ENCODE data around the gene TANC1.

TANC1 gene

GRCh38 chr2:159187106-159187505, 218.7 kb downstream of the TANC1 start:
- Histone ChIP-seq H3K9me2 (replicated peaks; ENCODE audit: low read depth, low read length) (no peaks in the 10 kb centered on the region), H3K27me3 (ENCODE audit: insufficient read depth, low read length, poor library complexity, severe bottlenecking) (no peaks in the 10 kb centered on the region), H3K4me1 (ENCODE audit: insufficient read depth, low read length, poor library complexity, severe bottlenecking) (no peaks in the 10 kb centered on the region), H2AFZ (ENCODE audit: low read length) (no peak overlapping the region), H3K4me2 (ENCODE audit: low read depth, low read length, poor library complexity, severe bottlenecking) (no peak overlapping the region), H3K9ac (ENCODE audit: low read depth, low read length, poor library complexity, severe bottlenecking) (no peak overlapping the region), H3K9me3 (ENCODE audit: insufficient read depth, low read depth, low read length) (no peaks in the 10 kb centered on the region), H3K36me3 (ENCODE audit: insufficient read depth, low read length) (no peaks in the 10 kb centered on the region), H4K20me1 (ENCODE audit: insufficient read depth, low read length, poor library complexity, severe bottlenecking) (no peaks in the 10 kb centered on the region), H3K4me3 (ENCODE audit: low read length, poor library complexity, severe bottlenecking) (no peak overlapping the region), H3K79me2 (ENCODE audit: insufficient read depth, low read length) (no peaks in the 10 kb centered on the region), H3F3A (ENCODE audit: low read depth) (no peaks in the 10 kb centered on the region)
- TF ChIP-seq EZH2phosphoT487 (IDR thresholded peaks at IDR 0.05; ENCODE audit: borderline replicate concordance): no peak
- TF ChIP-seq CTCF (conservative IDR thresholded peaks at IDR 0.05; ENCODE audit: low read length): no peak

- no peak overlapping the region for H3K9ac ChIP-seq (ENCODE audit: low read depth, low read length, poor library complexity, severe bottlenecking)
- H3K9me3 ChIP-seq (ENCODE audit: insufficient read depth, low read depth, low read length): no peaks in the 10 kb centered on the region
- H3K4me3 ChIP-seq (ENCODE audit: low read length, poor library complexity, severe bottlenecking): no peak overlapping the region
- no peaks in the 10 kb centered on the region for H3F3A ChIP-seq (ENCODE audit: low read depth)
- H3K79me2 ChIP-seq (ENCODE audit: insufficient read depth, low read length): no peaks in the 10 kb centered on the region
- no peaks in the 10 kb centered on the region for H3K27me3 ChIP-seq (ENCODE audit: insufficient read depth, low read length, poor library complexity, severe bottlenecking)
- no peak for TF ChIP-seq EZH2phosphoT487 (IDR thresholded peaks at IDR 0.05; ENCODE audit: borderline replicate concordance)
- no peak for TF ChIP-seq CTCF (conservative IDR thresholded peaks at IDR 0.05; ENCODE audit: low read length)
- H3K4me1 ChIP-seq (ENCODE audit: insufficient read depth, low read length, poor library complexity, severe bottlenecking): no peaks in the 10 kb centered on the region
- H3K9me2 ChIP-seq (replicated peaks; ENCODE audit: low read depth, low read length): no peaks in the 10 kb centered on the region
- H3K4me2 ChIP-seq (ENCODE audit: low read depth, low read length, poor library complexity, severe bottlenecking): no peak overlapping the region
- no peak overlapping the region for H2AFZ ChIP-seq (ENCODE audit: low read length)
- H4K20me1 ChIP-seq (ENCODE audit: insufficient read depth, low read length, poor library complexity, severe bottlenecking): no peaks in the 10 kb centered on the region
- no peaks in the 10 kb centered on the region for H3K36me3 ChIP-seq (ENCODE audit: insufficient read depth, low read length)
These were observed 220.0 kb downstream of the TANC1 start for GRCh38 chr2:159188449-159188848.

DNA sequence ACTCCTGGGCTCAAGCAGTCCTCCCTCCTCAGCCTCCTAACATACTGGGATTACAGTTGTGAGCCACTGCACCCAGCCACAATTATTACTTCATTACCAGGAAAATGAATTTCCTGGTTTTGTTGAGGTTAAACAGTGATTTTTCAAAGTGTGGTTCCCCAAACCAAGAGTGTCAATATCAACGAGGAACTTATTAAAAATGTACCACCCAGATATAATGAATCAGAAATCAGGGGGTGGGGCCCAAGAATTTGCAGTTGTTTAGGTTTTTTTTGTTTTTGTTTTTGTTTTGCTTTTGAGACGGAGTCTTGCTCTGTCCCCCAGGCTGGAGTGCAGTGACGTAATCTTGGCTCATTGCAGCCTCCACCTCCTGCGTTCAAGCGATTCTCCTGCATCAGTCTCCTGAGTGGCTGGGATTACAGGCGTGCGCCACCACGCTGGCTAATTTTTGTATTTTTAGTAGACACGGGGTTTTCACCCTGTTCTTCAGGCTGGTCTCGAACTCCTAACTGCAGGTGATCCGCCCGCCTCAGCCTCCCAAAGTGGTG, 224.0 kb downstream of the TANC1 start:
- Histone ChIP-seq H3K4me1 (ENCODE audit: insufficient read depth, low read length, poor library complexity, severe bottlenecking) (no peaks in the 10 kb centered on the region), H3K9ac (ENCODE audit: low read depth, low read length, poor library complexity, severe bottlenecking) (no peak overlapping the region), H3K9me3 (ENCODE audit: insufficient read depth, low read depth, low read length) (no peaks in the 10 kb centered on the region), H3K9me2 (replicated peaks; ENCODE audit: low read depth, low read length) (no peaks in the 10 kb centered on the region), H3F3A (ENCODE audit: low read depth) (no peaks in the 10 kb centered on the region), H3K79me2 (ENCODE audit: insufficient read depth, low read length) (no peaks in the 10 kb centered on the region), H3K4me2 (ENCODE audit: low read depth, low read length, poor library complexity, severe bottlenecking) (no peak overlapping the region), H3K36me3 (ENCODE audit: insufficient read depth, low read length) (no peaks in the 10 kb centered on the region), H3K4me3 (ENCODE audit: low read length, poor library complexity, severe bottlenecking) (no peak overlapping the region), H4K20me1 (ENCODE audit: insufficient read depth, low read length, poor library complexity, severe bottlenecking) (no peaks in the 10 kb centered on the region), H2AFZ (ENCODE audit: low read length) (no peak overlapping the region), H3K27me3 (ENCODE audit: insufficient read depth, low read length, poor library complexity, severe bottlenecking) (no peaks in the 10 kb centered on the region)
- TF ChIP-seq EZH2phosphoT487 (IDR thresholded peaks at IDR 0.05; ENCODE audit: borderline replicate concordance): no peak
- no peak for TF ChIP-seq CTCF (conservative IDR thresholded peaks at IDR 0.05; ENCODE audit: low read length)
